Bronchial smooth muscle cell (primary cell): ENCODE measurements around the gene ICE1. TPM values are rescaled to one million over a fixed set of nuclear protein-coding genes. Genes with fewer than 3 reads are reported as not detected.

Experiments
- total RNA-seq: library from RNA; depleted of rRNA; stranded (reverse); fragments of >200 nt; gene quantifications from 2 replicates; pipeline ENCODE4 v1.2.1, GENCODE V29; 2014

ICE1 gene, protein sequence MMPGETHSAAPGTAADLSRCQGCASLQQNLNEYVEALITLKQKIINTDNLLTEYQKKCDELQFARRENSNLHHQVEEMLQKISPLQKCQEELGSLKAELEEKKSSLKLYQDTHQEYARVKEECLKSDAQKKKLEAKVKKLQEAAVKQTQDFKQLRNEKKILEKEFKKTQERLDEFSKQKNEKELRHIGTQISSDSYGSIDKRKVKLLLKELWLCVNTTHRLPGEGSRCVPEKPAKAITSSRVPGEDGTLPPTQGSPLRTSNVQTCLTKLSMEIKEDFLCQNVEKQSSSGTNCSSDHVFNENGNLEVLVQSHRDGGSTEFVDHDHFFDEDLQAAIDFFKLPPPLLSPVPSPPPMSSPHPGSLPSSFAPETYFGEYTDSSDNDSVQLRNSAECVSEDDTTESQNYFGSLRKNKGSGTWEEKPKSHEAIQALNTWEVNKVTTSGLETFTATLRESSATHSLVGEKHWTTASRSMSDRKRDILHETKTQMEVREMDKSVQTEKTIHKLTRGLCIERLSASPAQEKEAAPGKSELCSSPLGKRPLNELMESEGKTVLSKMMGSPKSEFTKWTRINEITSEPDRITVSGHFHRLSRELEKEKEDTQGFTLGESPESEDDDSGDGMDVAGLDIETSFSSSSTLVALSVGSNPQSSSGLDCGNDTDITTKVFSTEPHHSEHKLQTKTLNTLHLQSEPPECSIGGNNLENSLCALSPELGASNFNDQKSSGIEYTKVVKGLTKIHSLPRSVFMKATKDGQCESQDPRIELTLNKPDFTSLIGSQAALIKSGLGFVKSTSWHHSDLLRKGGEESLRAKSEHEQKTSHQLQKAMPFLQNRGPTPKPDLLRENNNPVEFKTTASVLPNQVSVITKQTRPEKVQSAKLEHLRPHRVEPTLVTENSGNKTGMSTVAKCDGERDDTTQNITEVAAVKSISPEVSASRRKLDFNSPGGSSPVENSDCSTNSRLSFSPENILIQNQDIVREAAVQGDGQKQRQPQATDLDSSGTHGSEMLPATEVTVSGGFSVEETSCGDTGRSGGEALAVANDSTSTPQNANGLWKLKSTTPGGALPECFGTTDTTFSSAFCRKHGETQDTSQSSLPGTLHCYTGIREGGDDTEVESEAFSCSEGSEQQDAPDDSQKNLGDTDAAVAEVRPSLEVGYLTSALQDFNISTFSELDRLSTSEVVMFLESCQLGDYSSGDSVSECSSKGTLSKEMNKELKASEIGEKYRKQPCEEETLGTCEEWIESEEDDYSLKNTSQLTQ (N-terminal part only)
- 13.2 and 15.4 TPM in 2 replicates for total RNA-seq

DNA sequence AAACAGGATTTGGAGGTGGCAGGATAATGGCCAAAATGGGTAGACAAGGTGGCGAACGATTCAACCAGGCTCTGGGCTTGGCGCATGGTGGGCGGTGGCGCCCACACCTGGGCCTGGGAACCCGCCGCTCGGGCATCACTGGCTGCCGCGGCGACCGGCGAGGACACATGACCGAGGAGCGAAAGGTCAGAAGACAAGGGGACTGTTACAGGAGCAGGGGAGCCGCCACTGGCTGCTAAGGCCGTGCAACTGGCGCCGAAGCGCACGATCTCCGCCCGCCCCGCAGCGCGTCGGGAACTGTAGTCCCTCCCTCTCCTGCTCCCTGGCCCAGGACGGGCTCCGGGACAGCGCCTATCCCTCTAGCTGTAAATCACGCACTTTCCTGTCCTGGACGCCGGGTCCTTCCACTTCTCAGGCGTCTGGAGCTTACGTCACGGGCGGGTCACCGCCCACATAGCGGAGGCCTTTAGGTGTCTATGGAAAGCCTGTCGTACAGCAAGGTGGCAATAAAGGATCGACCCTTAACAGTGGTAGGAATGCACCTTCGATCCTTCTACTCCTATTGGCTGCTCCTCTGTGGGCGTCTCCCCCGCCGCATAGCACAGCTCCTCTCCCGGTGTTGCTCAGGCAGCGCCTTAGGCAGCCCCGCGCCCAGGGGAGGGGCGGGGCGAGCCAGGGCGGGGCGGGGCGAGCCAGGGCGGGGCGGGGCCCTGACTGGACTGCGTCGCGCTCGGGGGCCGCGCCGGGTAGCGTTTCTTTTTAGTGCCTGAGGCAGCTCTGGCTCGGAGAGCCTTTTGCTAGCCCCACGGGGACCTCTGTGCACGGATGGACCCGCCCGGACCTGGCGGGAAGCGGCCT, at the start of gene ICE1:
Gene ICE1, plus strand, starts transcription at position 717 of the 858 bp plus-strand sequence. CDS start 239 bp downstream, outside the sequence.

